CD14-positive monocyte (primary cell): ENCODE results near the gene MRPL57. TPM values are rescaled to one million over a fixed set of nuclear protein-coding genes. Genes with fewer than 3 reads are reported as not detected.
"Not testable (repeated sequence)": the region's sequence is repeated elsewhere in the genome, so short reads cannot be mapped to it uniquely, and the experiment has no call there.

Source experiments
- DNase-seq, 3 donors: peaks; one replicate each; pipeline ENCODE4 v3.0.0-alpha.2; 2011 to 2022
- H2AFZ ChIP-seq: 2 replicates; pipeline ENCODE4 v1.6.0; 2012; ENCODE audit warnings: mild to moderate bottlenecking, low read depth, low read length, inconsistent platforms; ENCODE audit not compliant: insufficient read depth, poor library complexity, severe bottlenecking
- H3K27ac ChIP-seq, 2 donors: 1 replicate in 1 of 2; 2 replicates in 1 of 2; pipeline ENCODE4 v1.5.1; 2012 to 2013; ENCODE audit warnings: low read length in 2 of 2, control low read depth in 1 of 2, inconsistent platforms in 1 of 2, low read depth in 1 of 2, mild to moderate bottlenecking in 1 of 2
- H3K27me3 ChIP-seq, 2 donors: one replicate each; pipeline versions ENCODE4 v1.6.0 to v1.6.1; 2011 to 2013; ENCODE audit warnings: low read length in 2 of 2; ENCODE audit not compliant: control insufficient read depth in 2 of 2, insufficient read depth in 2 of 2
- H3K36me3 ChIP-seq, 2 donors: replicated peaks in 1 of 2; 1 replicate in 1 of 2; 2 replicates in 1 of 2; pipeline versions ENCODE4 v1.5.1 to v1.6.1; 2012 to 2013; ENCODE audit warnings: low read length in 2 of 2, control low read depth in 1 of 2, inconsistent platforms in 1 of 2, mild to moderate bottlenecking in 1 of 2; ENCODE audit not compliant: insufficient read depth in 2 of 2, control insufficient read depth in 1 of 2
- H3K4me1 ChIP-seq, 2 donors: 1 replicate in 1 of 2; 2 replicates in 1 of 2; pipeline versions ENCODE4 v1.5.1 to v1.6.1; 2012 to 2013; ENCODE audit warnings: low read length in 2 of 2, control low read depth in 1 of 2, inconsistent platforms in 1 of 2, mild to moderate bottlenecking in 1 of 2, moderate library complexity in 1 of 2; ENCODE audit not compliant: insufficient read depth in 2 of 2, control insufficient read depth in 1 of 2
- H3K4me2 ChIP-seq: replicated peaks from 2 replicates; pipeline ENCODE3; 2012; ENCODE audit warnings: low read length, moderate library complexity, mild to moderate bottlenecking; ENCODE audit not compliant: poor library complexity, severe bottlenecking; ENCODE audit errors: extremely low read depth
- H3K4me3 ChIP-seq, 3 experiments: fragments of 200-600 bp in 1 of 3; sonication (generic) in 1 of 3; replicated peaks in 1 of 3; 1 replicate in 2 of 3; 2 replicates in 1 of 3; pipeline ENCODE4 v1.5.1; 2011 to 2013; ENCODE audit warnings: low read length in 3 of 3, mild to moderate bottlenecking in 3 of 3, control low read depth in 2 of 3, low read depth in 2 of 3, inconsistent platforms in 1 of 3, moderate library complexity in 1 of 3
- H3K79me2 ChIP-seq: 2 replicates; pipeline ENCODE4 v1.6.0; 2012; ENCODE audit warnings: mild to moderate bottlenecking, control low read depth, inconsistent platforms, low read length, moderate library complexity; ENCODE audit not compliant: insufficient read depth
- H3K9ac ChIP-seq: 2 replicates; pipeline ENCODE4 v1.6.0; 2017; ENCODE audit warnings: low read length, mild to moderate bottlenecking; ENCODE audit not compliant: insufficient read depth, poor library complexity, severe bottlenecking
- H3K9me3 ChIP-seq, 2 donors: replicated peaks in 1 of 2; 1 replicate in 1 of 2; 2 replicates in 1 of 2; pipeline versions ENCODE4 v1.5.1 to v1.6.1; 2012 to 2013; ENCODE audit warnings: low read length in 2 of 2, control low read depth in 1 of 2; ENCODE audit not compliant: control insufficient read depth in 1 of 2, insufficient read depth in 1 of 2
- H4K20me1 ChIP-seq: 2 replicates; pipeline ENCODE4 v1.6.0; 2012; ENCODE audit warnings: mild to moderate bottlenecking, low read length, control low read depth, moderate library complexity; ENCODE audit not compliant: insufficient read depth
- H3K27ac Mint-ChIP-seq, 7 donors: one replicate each; pipeline ENCODE4 v1.8.0; 2020; ENCODE audit warnings: mild to moderate bottlenecking in 7 of 7, mixed read lengths in 7 of 7, moderate library complexity in 6 of 7, inconsistent platforms in 2 of 7
- H3K27me3 Mint-ChIP-seq, 3 donors: one replicate each; pipeline ENCODE4 v1.8.0; 2021 to 2022; ENCODE audit warnings: low read depth in 3 of 3, mild to moderate bottlenecking in 3 of 3, mixed read lengths in 3 of 3, moderate library complexity in 3 of 3, inconsistent platforms in 1 of 3
- H3K36me3 Mint-ChIP-seq, 2 donors: one replicate each; pipeline ENCODE4 v1.8.0; 2020; ENCODE audit warnings: mixed read lengths in 2 of 2, inconsistent platforms in 1 of 2, mild to moderate bottlenecking in 1 of 2
- H3K4me1 Mint-ChIP-seq: one replicate; pipeline ENCODE4 v1.8.0; 2020; ENCODE audit warnings: mild to moderate bottlenecking, mixed read lengths
- H3K4me3 Mint-ChIP-seq, 2 donors: one replicate each; pipeline ENCODE4 v1.8.0; 2020; ENCODE audit warnings: mild to moderate bottlenecking in 2 of 2, mixed read lengths in 2 of 2, moderate library complexity in 1 of 2
- H3K9me3 Mint-ChIP-seq, 7 donors: one replicate each; pipeline ENCODE4 v1.8.0; 2020 to 2022; ENCODE audit warnings: mixed read lengths in 7 of 7, mild to moderate bottlenecking in 6 of 7, moderate library complexity in 6 of 7, inconsistent platforms in 2 of 7
- CTCF ChIP-seq: fragments of 200-600 bp; IDR thresholded peaks from one replicate; pipeline ENCODE4 v1.8.0; 2022; ENCODE audit warnings: antibody characterized with exemption, mild to moderate bottlenecking
- WGBS: methylation state at CpG from one replicate; pipeline ENCODE4 v1.1.5; 2013; ENCODE audit warnings: missing lambda C conversion rate; ENCODE audit not compliant: insufficient coverage; 5-methylcytosine and 5-hydroxymethylcytosine counted together
- intact Hi-C, 2 donors: fragments of 100-400 bp; cut with micrococcal nuclease; formaldehyde crosslinking; loops; one replicate each; pipeline versions ENCODE4 v1.15.0 to v1.15.1; 2023
- polyA plus RNA-seq, 3 donors: library from polyadenylated mRNA; depleted of rRNA in 1 of 3; unstranded in 2 of 3; stranded (reverse) in 1 of 3; fragments of 300-500 nt in 2 of 3; fragments of >200 nt in 1 of 3; fragmentation: Illumina TruSeq in 2 of 3; gene quantifications; 1 replicate in 2 of 3; 2 replicates in 1 of 3; pipeline ENCODE4 v1.2.3, GENCODE V29; 2012 to 2021

MRPL57 gene
- polyA plus RNA-seq, 3 donors: 6.8 to 52.3 (median 41.1) TPM

- TF ChIP-seq CTCF: no peak
- no peaks in the 10 kb centered on the region for H3K27me3 ChIP-seq
- peaks cover 0 to 2% of the 10 kb centered on the region in 2 donors for H3K4me1 ChIP-seq
- WGBS: 98% methylated on average over 6 of the region's 8 CpGs
- no peak overlapping the region for H3K4me2 ChIP-seq
- H3K36me3 ChIP-seq: peaks cover 17 to 51% of the 10 kb centered on the region in 2 donors
- Mint-ChIP-seq H3K27ac (peak overlapping the region in 1 of 7 donors; percentile 46), H3K4me1 (peaks cover 8% of the 10 kb centered on the region), H3K36me3 (peaks cover 25 to 37% of the 10 kb centered on the region in 2 donors), H3K27me3 (no peaks in the 10 kb centered on the region), H3K9me3 (no peaks in the 10 kb centered on the region), H3K4me3 (no peak overlapping the region)
- H3K79me2 ChIP-seq: no peaks in the 10 kb centered on the region
- no peak overlapping the region for H3K27ac ChIP-seq
- no peaks in the 10 kb centered on the region for H3K9me3 ChIP-seq
- peaks cover 8% of the 10 kb centered on the region for H4K20me1 ChIP-seq
- no peak for DNase-seq
- H3K9ac ChIP-seq: no peak overlapping the region
- H2AFZ ChIP-seq: no peak overlapping the region
- H3K4me3 ChIP-seq: no peak overlapping the region
- intact Hi-C loops: no loop called here
These were observed 24.1 kb upstream of the MRPL57 start for GRCh38 chr13:21152251-21152899.

GRCh38 chr13:21164631-21165030 is 11.8 kb upstream of the MRPL57 start:
- WGBS: 90% methylated on average over 2 of the region's 4 CpGs
- no peak overlapping the region for H3K27ac ChIP-seq
- no peaks in the 10 kb centered on the region for H3K9me3 ChIP-seq
- no peak overlapping the region for H3K9ac ChIP-seq
- no peaks in the 10 kb centered on the region for H3K4me1 Mint-ChIP-seq
- H4K20me1 ChIP-seq: no peaks in the 10 kb centered on the region
- no peaks in the 10 kb centered on the region for H3K79me2 ChIP-seq
- peaks cover 2 to 35% of the 10 kb centered on the region in 2 donors for H3K36me3 ChIP-seq
- H3K4me1 ChIP-seq: no peaks in the 10 kb centered on the region
- H3K9me3 Mint-ChIP-seq: no peaks in the 10 kb centered on the region
- TF ChIP-seq CTCF: no peak
- H3K27me3 Mint-ChIP-seq: no peaks in the 10 kb centered on the region
- no peak overlapping the region for H3K4me2 ChIP-seq
- no peak overlapping the region for H3K4me3 ChIP-seq
- H3K4me3 Mint-ChIP-seq: no peak overlapping the region
- intact Hi-C loops: no loop called here
- no peak overlapping the region for H2AFZ ChIP-seq
- H3K36me3 Mint-ChIP-seq: peaks cover 24 to 64% of the 10 kb centered on the region in 2 donors
- no peak for DNase-seq
- no peaks in the 10 kb centered on the region for H3K27me3 ChIP-seq
- H3K27ac Mint-ChIP-seq: no peak overlapping the region

- H3K27me3 ChIP-seq, H3K4me3 Mint-ChIP-seq, H3K27me3 Mint-ChIP-seq, H2AFZ ChIP-seq, H3K27ac Mint-ChIP-seq, DNase-seq, H3K27ac ChIP-seq, H3K4me1 ChIP-seq, H3K9ac ChIP-seq, H3K4me3 ChIP-seq, H3K9me3 Mint-ChIP-seq, H3K79me2 ChIP-seq, H3K9me3 ChIP-seq, intact Hi-C loops, H4K20me1 ChIP-seq, H3K4me2 ChIP-seq, H3K4me1 Mint-ChIP-seq: not testable (repeated sequence)
- peaks cover 1 to 35% of the 10 kb centered on the region in 2 donors for H3K36me3 ChIP-seq
- H3K36me3 Mint-ChIP-seq: peaks cover 24 to 61% of the 10 kb centered on the region in 2 donors
- 100% methylated on average over 2 of the region's 4 CpGs for WGBS
These were observed 10.9 kb upstream of the MRPL57 start for GRCh38 chr13:21165606-21166005.
